NCI-H774 (cell line): ENCODE measurements around the gene SMOC2.

Experiments used
- DNase-seq: peaks from one replicate; lab custom pipeline; 2025; lab: John Stamatoyannopoulos, UW

Gene SMOC2

DNA sequence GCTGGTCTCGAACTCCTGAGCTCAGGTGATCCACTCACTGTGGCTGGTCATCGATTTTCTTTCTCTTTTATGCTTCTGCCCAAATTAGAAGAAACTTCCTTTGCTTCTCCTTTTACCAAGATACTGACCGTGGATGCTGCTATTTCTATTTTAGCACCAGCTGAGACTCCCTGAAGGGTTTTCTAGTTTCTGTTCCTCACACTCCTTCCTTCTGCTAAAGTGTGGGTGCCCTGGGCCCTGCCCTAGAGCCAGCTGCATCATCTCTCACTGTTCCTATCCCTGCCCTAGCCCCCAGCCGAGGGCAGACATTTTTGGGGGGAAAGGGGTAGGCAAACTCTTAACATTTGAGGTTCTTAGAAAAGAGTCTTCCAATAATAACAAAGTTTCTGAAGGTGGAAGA, 6.3 kb downstream of the SMOC2 start:
- no peak for DNase-seq

DNA sequence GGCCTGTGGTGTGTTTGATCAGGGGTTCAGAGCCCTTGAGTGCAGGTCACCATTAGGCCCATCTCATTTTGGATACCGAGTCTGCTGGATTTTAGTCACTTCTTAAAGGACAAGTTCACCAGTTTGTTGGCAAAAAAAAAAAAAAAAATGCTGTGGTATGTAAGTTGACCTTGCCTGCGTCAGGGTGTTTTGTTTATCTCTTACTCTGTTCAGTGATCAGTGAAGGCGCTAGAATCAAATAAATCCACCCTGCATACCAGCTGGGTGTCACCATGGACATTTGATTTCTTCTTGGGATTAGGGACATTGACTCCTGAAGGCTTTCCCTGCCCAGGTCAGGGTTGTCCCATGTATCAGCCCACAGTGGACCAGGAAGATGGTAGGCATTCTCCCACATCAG, 6.7 kb downstream of the SMOC2 start:
- no peak for DNase-seq

DNA sequence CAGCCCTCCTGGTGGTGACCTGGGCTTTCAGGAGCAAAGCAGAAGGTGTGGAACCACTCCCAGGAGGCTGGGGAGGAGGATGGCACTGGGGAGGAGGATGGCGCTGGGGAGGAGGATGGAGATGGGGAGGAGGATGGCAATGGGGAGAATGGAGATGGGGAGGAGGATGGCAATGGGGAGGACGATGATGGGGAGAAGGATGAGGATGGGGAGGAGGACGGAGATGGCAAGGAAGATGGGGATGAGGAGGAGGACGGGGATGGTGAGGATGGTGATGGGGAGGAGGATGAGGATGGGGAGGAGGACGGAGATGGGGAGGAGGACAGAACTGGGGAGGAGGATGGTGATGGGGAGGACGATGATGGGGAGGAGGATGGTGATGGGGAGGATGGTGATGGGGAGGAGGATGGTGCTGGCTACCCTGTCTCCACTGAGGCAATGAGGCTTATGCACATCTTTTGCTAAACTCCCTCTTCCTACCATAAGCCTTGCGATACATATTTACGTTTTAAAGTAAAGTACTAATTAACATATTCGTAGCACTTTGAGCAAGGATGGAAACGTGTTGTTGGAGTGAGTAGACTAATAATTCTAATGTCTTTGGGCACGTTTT, 7.4 kb downstream of the SMOC2 start:
- no peak for DNase-seq

DNA sequence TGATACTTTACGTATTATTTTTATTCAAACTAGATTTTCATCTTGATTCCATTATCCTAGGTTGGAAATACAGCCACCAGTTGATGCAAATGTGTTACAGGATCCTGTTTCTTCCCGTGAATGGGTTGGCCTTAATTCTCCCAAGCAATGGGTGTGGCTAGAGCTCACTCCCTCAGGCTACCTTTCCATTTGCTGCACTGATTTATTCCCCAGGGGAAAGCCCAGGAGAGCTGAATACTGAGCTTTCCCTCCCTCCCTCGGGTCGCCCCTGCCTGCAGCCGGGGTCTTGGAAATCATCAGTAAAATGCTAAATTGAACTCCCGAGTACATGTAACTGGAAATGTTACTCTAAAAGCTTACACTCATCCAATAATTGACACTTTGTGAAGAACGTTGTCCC, 9.9 kb downstream of the SMOC2 start:
- DNase-seq, result no peak

DNA sequence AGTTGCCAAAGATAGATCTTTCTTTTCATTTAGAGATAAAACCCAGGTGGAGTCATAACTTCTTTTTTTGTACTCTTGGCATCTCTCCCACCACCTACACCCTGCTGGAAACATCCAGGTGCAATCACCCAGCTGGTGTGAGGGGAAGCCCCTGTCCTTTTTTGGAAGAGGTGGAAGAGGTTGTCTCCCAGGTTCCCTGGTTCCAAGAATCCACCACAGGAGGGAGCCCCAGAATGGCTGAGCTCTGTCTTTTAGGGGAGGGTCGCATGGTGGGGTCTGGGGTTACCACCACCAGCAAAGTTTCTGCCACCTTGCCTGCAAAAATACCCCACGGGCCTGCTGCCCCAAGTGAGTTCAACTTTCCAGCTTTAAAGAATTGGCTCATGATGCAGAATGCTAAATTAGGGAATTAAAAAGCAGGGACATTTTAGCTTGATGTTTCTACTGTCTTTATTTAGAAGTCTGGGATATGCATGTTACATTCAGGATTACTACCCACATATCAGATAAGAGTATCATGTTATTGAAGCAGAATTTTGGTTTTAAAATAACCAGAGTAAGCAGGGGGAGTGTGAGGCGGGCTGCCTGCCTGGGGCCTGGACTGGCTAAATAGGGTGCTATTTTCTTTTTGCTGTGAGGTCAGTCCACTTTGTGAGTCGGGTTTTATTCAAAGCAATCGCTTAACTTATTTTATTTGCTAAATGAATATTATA, 11.0 kb downstream of the SMOC2 start:
- peak; percentile 23 for DNase-seq

DNA sequence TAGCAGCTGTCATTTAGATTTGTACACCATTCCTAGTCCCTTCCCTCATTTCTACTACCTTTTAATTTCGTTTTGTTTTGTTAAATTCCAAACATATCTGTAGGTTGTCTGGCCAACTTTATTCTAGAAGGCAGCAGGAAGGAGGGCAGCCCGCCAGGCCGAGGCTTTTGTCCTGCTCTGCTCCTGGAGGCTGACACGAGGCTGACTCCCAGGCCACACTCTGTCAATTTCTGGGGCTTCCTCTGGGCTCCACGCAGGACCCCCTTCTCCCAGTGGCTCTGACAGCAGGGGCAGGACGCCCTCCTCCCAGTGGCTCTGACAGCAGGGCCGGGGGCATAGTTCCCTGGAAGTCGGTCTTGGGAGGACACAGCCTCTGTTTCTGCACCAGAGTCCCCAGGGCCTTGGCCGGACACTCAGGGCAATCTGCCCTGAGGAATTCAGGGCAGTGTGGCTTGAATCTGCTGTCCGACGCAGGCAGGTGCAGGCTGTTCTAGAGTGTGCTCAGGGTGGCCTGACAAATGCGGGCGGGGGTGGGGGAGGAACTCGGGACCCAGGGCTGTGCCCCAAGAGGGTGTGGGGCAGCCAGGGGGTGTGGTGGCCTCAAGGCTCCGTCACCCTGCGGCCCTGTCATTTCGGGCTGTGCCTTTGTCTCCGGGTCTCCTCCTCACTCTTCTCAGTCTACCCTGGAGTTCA, 11.8 kb downstream of the SMOC2 start:
- no peak for DNase-seq

DNA sequence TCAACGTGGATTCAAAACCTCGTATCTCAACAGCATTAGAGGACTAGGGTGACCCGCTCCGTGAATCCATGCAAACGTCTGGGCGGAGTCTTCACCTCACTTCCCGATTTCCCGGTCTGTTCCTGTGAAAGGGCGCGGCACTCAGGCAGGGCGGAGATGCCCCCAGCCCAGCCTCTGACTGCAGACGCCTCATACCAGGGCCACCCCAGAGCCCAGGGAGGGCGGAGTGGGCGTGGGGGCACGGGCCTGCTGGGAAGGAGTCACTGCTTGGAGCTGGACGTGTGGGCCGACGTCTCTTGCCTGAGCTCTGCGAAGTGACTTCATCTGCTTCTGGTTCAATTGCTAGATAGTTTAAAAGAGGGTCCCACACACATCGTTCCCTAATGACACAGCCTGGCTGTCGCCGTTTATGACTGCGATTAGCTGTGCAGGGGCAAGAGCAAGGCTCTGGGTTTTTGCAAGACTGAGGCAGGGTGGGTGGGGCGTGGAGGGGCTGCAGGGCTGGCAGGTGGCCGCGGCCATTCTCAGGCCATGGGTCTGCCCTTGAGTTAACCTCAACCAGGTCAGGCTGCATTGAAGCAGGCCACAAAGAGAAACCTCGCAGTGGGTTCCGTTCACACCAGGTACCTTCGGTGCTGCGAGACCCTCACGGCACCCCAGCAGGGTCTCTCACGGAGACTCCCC, 15.0 kb downstream of the SMOC2 start:
- no peak for DNase-seq

DNA sequence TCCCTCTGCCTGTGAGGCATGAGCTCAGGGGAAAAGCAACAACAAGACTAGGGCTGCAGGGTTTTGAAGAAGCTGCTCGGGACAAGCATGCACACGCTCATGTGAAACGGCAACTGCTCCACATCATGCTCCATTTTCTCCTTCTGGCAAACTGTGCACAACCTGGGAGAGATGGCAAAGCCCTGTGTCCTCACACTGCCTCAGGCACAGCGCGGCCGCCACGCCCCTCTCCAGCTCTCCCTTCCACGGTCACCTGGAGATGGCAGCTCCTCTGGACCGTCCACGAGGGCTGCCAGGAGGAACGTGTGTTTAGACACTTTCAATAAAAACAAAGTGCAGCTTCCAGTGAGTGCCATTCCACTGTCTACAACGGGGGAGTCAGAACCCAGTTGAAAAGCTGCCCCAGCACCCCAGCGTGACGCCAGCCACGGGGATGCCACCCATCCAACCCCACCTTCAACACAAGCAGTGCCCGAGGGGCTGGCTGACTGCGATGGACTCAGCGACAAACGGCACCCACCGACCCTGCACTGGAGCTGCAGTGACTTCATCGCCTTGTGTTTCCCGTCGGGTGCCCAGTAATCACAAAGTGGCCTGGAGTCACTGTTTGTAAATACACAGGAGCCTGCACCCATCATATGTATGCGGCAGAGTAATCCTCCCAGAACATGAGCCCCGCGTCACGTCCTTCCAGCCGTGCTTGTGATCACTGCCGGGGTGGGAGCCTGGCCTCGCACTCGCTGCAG, 16.1 kb downstream of the SMOC2 start:
- no peak for DNase-seq

DNA sequence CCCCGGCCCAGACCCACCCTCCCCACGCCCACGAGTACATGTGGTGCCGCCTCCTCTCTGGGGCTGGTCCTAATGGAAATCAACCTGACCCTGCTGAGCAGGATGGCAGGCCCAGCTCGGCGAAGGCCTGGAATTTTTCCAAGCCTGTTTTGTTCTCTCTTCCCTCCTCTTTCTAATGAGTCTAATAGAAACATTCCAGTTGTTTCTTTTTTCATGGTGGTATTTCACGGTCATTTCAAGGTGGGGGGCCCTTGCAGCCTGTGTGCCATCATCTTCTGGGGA, 16.6 kb downstream of the SMOC2 start:
- DNase-seq, result no peak

DNA sequence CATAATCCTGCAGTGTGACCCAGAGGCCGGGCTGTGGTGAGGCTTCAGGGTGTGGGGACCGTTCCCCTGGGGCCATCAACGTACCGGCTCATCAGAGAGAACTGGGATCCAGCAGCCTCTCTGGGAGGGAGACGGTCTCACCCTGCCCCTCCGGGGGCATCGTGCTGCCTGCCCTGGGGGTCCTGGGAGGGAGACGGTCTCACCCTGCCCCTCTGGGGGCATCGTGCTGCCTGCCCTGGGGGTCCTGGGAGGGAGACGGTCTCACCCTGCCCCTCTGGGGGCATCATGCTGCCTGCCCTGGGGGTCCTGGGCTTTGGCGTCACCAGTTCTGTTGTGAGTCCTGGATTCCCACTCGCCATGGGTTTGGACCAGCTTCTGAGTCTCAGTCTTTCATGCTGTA, 17.1 kb downstream of the SMOC2 start:
- DNase-seq, result no peak

DNA sequence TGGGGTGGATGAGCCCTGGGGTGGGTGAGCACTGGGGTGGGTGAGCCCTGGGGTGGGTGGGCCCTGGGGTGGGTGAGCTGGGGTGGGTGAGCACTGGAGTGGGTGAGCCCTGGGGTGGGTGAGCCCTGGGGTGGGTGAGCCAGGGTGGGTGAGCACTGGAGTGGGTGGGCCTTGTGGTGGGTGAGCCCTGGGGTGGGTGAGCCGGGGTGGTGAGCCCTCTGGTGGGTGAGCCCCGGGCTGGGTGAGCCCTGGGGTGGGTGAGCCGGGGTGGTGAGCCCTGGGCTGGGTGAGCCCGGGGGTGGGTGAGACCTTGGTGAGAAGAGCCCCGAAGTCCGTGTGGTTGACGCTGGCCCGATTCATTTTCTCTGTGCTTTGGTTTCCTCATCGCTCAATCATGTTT, 18.6 kb downstream of the SMOC2 start:
- DNase-seq, result no peak

DNA sequence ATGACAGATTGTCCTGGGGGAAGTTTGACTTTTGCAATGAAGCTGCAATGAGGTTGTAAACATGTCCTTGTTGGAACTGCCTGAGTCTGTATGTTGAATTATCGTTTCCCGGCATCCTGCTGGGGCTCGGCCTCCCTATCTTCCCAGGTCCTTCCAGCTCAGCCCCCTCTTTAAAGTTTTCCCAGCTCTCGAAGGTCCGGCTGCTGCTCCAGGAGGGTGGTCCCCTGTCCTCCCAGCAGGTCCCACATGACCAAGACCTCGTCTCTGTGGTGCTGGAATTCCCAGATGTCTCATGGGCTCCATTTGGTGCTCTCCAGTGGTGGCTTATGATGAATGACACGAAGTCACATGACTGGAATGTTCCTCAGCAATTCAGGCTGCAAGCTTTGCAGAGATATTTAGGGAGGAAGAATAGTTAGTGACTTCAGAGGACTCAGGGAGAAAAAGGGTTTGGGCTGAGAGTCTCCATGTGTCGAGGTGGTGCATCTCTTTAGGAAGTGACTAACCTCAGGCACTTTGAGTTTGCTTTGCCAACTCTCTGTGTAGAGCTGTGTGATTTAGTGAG, 21.4 kb downstream of the SMOC2 start:
- DNase-seq, result no peak

DNA sequence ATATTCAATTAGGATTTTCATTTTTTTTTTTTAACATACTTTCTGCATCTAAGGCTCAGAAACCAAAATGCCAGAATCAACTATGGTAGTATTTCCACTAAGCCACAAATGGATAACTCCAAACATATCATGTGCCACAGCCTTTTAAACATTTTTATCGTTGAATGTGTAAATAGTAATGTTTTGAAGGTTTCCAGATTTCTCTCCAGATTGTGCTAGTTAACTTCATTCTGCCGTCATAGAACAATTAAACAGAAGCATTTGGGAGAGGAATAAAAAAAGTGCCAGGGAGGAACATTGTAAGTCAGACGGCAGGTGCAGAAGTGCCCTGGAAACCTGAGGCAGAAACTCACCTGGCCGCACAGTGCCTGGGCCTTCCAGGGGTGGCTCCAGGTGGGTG, 23.6 kb downstream of the SMOC2 start:
- DNase-seq, result no peak

DNA sequence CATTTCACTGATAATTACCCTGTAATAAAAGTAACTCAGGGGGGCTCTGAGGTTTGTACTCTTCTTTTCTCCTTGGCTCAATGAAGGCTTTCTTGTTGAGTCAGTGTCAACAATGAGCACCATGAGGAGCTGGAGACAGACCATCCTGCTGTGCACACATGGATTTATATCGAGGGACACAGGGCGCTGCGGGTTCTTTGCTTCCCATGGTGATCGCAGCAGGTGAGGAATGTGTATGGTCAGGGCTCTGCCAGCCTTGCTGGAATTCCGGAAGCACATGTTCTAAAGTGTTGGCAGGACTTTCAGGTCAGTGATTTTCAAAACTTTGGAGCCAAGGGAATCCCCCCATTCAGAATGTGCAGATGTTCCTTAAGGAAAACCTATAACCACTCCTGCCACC, 27.1 kb downstream of the SMOC2 start:
- no peak for DNase-seq

DNA sequence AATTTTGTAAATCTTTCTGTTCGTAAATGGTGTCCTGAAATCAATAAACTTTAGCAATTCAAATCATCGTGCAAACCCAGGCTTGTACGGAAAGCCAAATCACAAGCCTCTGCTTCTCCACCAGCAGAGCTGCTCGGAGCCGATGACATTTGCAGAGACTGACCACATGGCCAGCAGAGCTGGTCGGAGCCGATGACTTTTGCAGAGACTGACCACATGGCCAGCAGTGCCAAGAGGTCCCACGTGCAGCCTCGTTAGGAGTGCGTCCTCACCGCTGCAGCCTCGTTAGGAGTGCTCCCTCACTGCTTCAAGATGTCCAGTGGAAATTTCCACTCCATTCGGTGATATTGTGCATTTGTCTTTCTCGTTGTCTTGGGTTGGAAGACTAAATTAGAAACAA, 28.5 kb downstream of the SMOC2 start:
- DNase-seq, result no peak

DNA sequence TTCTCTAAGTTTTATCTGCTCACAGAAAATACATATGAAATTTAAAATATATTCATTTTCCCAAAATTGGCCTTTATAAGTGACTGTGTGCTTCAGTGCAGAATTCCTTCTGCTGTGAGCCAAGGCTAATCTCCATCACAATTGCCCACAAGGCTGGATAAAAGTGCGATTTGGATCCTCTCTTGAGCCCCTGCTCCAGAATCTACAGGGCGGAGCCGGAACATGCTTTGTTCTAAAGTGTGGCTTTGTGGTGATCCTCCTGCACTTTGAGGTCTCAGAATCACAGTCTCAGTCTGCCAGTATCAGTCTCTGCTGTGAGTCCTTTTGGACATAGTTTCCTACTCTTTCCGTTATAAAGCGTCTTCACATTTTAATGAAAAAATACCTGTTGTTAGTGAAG, 28.9 kb downstream of the SMOC2 start:
- no peak for DNase-seq

DNA sequence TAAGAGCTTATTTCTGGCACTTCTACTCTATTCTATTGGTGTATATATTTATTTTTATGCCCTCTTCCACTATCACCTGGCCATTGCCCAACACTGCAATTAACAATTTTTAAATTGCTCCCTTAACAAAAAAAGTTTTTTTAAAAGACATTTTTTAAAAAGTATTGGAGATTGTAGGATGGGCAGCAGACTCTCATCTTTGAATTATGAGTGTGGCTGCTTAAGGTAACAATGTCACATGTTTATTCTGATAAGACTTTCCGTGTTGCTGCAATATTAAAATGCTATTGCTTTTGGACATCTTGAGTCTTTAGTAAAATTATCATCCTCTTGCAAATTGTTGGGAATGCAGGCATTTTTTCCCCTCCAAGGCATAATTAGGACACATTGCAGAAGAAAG, 31.4 kb downstream of the SMOC2 start:
- DNase-seq, result no peak

DNA sequence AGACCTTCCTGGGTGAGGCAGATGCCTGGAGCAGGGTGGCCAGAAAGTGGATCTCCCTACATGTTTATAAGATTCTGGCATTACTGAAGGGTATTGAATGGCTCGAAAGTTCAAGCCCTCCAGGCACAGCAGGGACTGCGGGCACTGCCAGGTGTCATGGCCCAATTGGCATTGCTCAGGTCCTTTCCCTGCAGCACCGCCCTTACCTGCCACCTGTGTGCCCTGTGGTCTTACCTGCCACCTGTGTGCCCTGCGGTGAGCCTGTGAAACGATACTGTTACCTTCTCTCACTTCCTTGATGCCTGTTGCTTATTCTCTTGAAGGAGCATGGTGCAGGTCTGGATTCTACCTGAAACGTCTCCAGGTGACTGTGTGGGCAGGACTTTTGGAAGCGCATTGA, 32.2 kb downstream of the SMOC2 start:
- DNase-seq, result no peak

DNA sequence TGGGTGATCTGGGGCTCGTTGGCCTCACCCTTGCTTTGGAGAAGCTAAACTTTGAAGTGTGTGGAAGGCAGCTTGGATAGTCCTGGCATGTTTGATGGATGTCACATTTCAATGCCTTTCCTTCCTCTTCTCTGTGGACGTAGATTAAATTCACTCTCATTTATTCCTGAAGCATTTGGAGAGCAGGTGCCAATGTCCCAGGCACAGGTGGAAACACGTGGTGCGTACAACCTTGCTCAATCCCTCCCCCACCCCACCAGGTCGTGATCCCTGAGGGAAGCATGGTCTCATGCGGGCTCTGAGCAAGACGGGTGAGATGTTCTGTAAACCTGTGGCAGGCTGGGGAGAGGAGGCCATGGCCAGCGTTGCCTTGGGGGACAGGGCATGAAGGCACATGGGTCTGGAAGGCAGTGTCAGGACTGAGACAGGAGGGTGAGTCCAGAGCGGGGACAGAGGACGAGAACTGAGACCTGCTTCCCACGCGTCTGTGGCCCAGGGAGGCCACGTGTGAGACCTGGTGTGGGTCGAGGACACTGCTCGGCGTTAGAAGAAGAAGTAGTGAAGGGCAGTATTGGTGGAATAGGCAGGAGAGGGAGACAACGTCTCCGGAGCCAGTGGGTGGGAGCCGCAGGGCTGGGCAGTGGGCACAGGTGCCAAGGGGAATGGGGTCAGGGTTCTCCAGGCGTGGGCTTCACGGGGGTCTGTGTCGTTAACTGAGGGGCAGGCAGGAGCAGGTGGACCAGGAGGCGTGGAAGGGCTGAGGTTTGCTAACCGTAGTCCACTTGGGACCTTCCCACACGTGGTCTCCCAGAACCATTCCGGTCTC, 34.4 kb downstream of the SMOC2 start:
- no peak for DNase-seq

DNA sequence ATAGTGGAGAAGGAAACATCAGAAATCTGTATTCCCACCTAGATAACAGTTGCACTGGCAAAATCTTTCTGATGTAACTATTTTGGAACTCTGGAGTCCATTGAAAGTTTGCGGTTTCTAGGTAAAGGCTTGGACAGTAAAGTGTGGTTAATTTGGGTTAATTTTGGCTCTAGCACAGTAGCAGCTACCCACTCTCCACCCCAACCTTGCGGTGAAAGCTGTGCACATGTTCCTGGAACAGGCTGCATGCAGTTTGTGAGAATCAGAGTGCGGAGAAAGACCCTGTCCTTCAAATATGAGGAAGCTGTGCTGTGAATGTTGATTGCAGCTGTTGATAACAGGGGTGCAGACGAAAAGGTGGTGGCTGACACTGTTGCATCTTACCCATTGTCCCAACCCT, 38.4 kb downstream of the SMOC2 start:
- DNase-seq, result no peak

DNA sequence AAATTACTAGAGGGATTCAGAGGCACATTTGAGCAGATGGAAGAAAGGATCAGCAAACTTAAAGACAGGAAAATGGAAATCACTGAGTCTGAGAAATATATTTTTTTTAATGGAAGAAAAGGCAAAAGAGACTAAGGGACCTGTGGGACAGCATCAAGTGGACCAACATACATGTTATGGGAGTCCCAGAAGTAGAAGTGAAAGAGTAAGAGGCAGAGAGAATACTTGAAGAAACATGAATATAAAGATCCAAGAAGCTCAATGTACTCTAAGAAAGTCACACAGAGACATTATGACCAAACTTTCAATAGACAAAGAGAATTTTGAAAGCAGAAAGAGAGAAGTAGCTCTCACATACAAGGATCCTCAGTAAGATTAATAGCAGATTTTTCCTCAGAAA, 39.5 kb downstream of the SMOC2 start:
- no peak for DNase-seq
